Esophagus squamous epithelium (tissue), 5 donors: ENCODE results near the gene HAL. TPM values are rescaled to one million over a fixed set of nuclear protein-coding genes. Genes with fewer than 3 reads are reported as not detected.

Experiments
- DNase-seq: peaks from one replicate; lab custom pipeline; 2025; lab: John Stamatoyannopoulos, UW
- H3K27ac ChIP-seq, 4 donors: fragments of 200-600 bp; sonication (generic); one replicate each; pipeline ENCODE4 v1.5.1; 2016 to 2019; ENCODE audit warnings: mild to moderate bottlenecking in 1 of 4
- H3K27me3 ChIP-seq, 4 donors: fragments of 200-600 bp; sonication (generic); 1 replicate in 3 of 4; 2 replicates in 1 of 4; pipeline versions ENCODE4 v1.5.1 to v1.6.0; 2017 to 2021; ENCODE audit warnings: antibody characterized with exemption in 1 of 4
- H3K36me3 ChIP-seq, 3 donors: fragments of 200-600 bp; sonication (generic); one replicate each; pipeline ENCODE4 v1.5.1; 2016 to 2019
- H3K4me1 ChIP-seq, 3 donors: fragments of 200-600 bp; sonication (generic); one replicate each; pipeline ENCODE4 v1.5.1; 2017 to 2019
- H3K4me3 ChIP-seq, 4 donors: fragments of 200-600 bp; sonication (generic); 1 replicate in 3 of 4; 2 replicates in 1 of 4; pipeline ENCODE4 v1.5.1; 2016 to 2019; ENCODE audit warnings: mild to moderate bottlenecking in 2 of 4, moderate library complexity in 1 of 4
- H3K9me3 ChIP-seq, 3 donors: fragments of 200-600 bp; sonication (generic); one replicate each; pipeline ENCODE4 v1.5.1; 2016 to 2019
- CTCF ChIP-seq, 6 experiments: fragments of 450-650 bp in 4 of 6; fragments of 200-600 bp in 2 of 6; sonication (generic) in 2 of 6; IDR thresholded peaks; one replicate each; pipeline ENCODE4 v1.5.1; 2016 to 2019; ENCODE audit warnings: antibody characterized with exemption in 6 of 6, mild to moderate bottlenecking in 4 of 6, moderate library complexity in 4 of 6
- POLR2A ChIP-seq, 4 donors: fragments of 450-650 bp; IDR thresholded peaks; one replicate each; pipeline ENCODE4 v1.6.1; 2017; ENCODE audit warnings: antibody characterized with exemption in 4 of 4, mild to moderate bottlenecking in 4 of 4, moderate library complexity in 3 of 4
- WGBS, 2 donors: methylation state at CpG; one replicate each; pipeline ENCODE4 v1.1.5; 2018; 5-methylcytosine and 5-hydroxymethylcytosine counted together
- intact Hi-C: fragments of 100-400 bp; cut with DNase I; formaldehyde crosslinking; loops from one replicate; pipeline ENCODE4 v1.15.0; 2022
- total RNA-seq, 4 donors: library from RNA; depleted of rRNA; stranded (reverse); fragments of >200 nt; gene quantifications; one replicate each; pipeline ENCODE4 v1.1.0, GENCODE V29; 2016
- donor health status: DM: yes; HTN: yes; CAD: no.

HAL gene
- total RNA-seq = 1 to 10 TPM in 1 of 4 donors, under 1 TPM in 3; 0.21 to 2.2 (median 0.32) TPM

GRCh38 chr12:95996034-95996658, at the start of gene HAL:
TSS of gene HAL (minus strand) at chr12:95996344. CDS start at chr12:95995910, 434 bp downstream.
- no peak for DNase-seq
- Histone ChIP-seq H3K4me3 (no peak within 1 kb of the TSS), H3K27ac (no peak within 1 kb of the TSS), H3K36me3 (peaks cover 0 to 24% (median 0%) of the 10 kb centered on the region in 3 donors), H3K9me3 (no peaks in the 10 kb centered on the region), H3K4me1 (no peaks in the 10 kb centered on the region), H3K27me3 (no peaks in the 10 kb centered on the region)
- no peak for TF ChIP-seq POLR2A (IDR thresholded peaks at IDR 0.05)
- no peak for TF ChIP-seq CTCF (IDR thresholded peaks at IDR 0.05)
- intact Hi-C loops = no loop called here
- WGBS, 2 donors = 59 to 61% methylated on average over 7 of the region's 7 CpGs

- Histone ChIP-seq H3K4me1 (peaks cover 28 to 44% (median 30%) of the 10 kb centered on the region in 3 donors), H3K27ac (peak overlapping the region in 1 of 4 donors; percentile 87), H3K9me3 (no peaks in the 10 kb centered on the region), H3K36me3 (no peaks in the 10 kb centered on the region), H3K4me3 (no peak overlapping the region), H3K27me3 (no peaks in the 10 kb centered on the region)
- 64 to 80% methylated on average over 6 to 7 of the region's 7 CpGs for WGBS, 2 donors
- DNase-seq = no peak
- no peak for TF ChIP-seq POLR2A (IDR thresholded peaks at IDR 0.05)
- TF ChIP-seq CTCF (IDR thresholded peaks at IDR 0.05) = no peak
- intact Hi-C loops = no loop called here
Observed at GRCh38 chr12:96045566-96045965, 49.4 kb upstream of the HAL start.

- H3K27ac ChIP-seq = peak overlapping the region in 1 of 4 donors; percentile 29
- TF ChIP-seq CTCF (IDR thresholded peaks at IDR 0.05) (no peak), POLR2A (IDR thresholded peaks at IDR 0.05) (no peak)
- no peaks in the 10 kb centered on the region for H3K9me3 ChIP-seq
- 82 to 100% methylated on average over 1 to 2 of the region's 2 CpGs for WGBS, 2 donors
- H3K36me3 ChIP-seq = no peaks in the 10 kb centered on the region
- intact Hi-C loops = no loop called here
- DNase-seq = no peak
- no peak overlapping the region for H3K4me3 ChIP-seq
- H3K27me3 ChIP-seq = no peaks in the 10 kb centered on the region
- H3K4me1 ChIP-seq = peaks cover 28 to 44% (median 30%) of the 10 kb centered on the region in 3 donors
Observed at GRCh38 chr12:96044943-96045290, 48.8 kb upstream of the HAL start.

DNA sequence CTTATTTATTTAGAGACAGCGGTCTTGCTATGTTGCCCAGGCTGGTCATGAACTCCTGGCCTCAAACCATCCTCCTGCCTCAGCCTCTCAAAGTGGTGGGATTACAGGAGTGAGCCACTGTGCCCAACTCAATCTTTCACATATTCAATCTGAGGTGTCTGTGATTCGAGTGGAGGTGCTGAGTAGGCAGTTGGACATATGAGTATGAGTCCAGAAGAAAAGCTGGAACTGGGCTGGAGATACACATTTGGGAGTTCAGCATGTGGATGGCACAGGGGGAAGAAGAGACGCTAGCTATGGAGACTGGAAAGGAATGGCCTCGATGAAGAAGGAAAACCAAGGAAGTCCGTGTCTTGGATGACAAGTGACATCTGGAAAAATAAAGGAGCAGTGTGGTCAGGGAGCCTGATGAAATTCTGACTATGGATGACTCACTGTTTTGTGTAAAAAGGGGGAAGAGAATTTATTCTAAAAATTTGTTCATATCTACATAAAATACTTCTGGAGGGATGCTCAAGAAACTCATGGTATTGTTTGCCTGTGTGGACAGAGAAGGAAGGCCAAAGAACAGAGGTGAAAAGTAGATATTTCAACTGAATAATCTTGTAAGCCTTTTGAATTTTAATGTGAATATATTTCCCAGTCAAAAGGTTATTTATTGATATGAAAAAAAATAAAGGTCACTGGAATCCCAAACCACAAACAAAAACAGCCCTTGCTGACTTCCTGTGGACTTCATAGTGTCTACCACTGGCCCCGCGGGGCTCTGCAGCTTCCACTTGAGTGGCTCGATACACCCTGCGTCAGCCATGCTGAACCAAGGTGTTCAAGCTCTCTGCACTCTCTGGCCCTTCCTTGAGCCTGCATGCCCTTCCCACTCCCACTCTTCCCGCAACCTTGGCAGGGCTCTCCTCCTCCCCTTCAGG, 48.1 kb upstream of the HAL start:
- Histone ChIP-seq H3K4me1 (peaks cover 28 to 40% (median 30%) of the 10 kb centered on the region in 3 donors), H3K9me3 (no peaks in the 10 kb centered on the region), H3K36me3 (no peaks in the 10 kb centered on the region), H3K27ac (peak overlapping the region in 1 of 4 donors; percentile 29), H3K27me3 (no peaks in the 10 kb centered on the region), H3K4me3 (no peak overlapping the region)
- 61 to 63% methylated on average over 10 of the region's 10 CpGs for WGBS, 2 donors
- no peak for TF ChIP-seq CTCF (IDR thresholded peaks at IDR 0.05)
- no peak for TF ChIP-seq POLR2A (IDR thresholded peaks at IDR 0.05)
- DNase-seq = no peak
- intact Hi-C loops = no loop called here

DNA sequence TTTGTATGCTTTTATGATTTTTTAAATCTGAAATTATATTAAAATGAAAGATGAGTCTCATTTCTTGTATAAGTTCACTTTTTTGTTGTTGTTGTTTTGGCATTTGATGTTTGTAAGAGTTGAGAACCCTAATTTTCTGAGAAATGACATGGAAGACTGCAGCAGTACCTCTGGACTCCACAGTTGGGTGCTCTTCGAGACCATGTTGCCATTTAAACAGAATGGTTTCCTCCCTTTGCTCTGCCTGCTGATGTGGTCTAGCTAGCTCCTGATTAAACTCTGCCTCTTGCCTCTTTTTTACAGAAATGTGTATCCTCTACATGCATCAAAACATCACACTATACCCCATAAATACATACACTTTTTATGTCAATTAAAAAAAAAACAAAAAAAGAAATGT, 45.0 kb upstream of the HAL start:
- 74 to 88% methylated on average over 1 of the region's 1 CpG for WGBS, 2 donors
- no peak for DNase-seq
- TF ChIP-seq POLR2A (IDR thresholded peaks at IDR 0.05) (no peak), CTCF (IDR thresholded peaks at IDR 0.05) (no peak)
- Histone ChIP-seq H3K27me3 (no peaks in the 10 kb centered on the region), H3K9me3 (no peaks in the 10 kb centered on the region), H3K27ac (no peak overlapping the region), H3K4me1 (peaks cover 4 to 10% (median 6%) of the 10 kb centered on the region in 3 donors), H3K36me3 (no peaks in the 10 kb centered on the region), H3K4me3 (no peak overlapping the region)
- intact Hi-C loops = no loop called here
